Right atrium auricular region (tissue), 2 donors: Measurements from ENCODE around the gene EBF4. TPM values are rescaled to one million over a fixed set of nuclear protein-coding genes. Genes with fewer than 3 reads are reported as not detected.

Source experiments
- DNase-seq: peaks from one replicate; pipeline ENCODE4 v3.0.0-alpha.2; 2019; ENCODE audit warnings: low spot score
- H3K27ac ChIP-seq, 2 donors: fragments of 200-600 bp; sonication (generic); 1 replicate in 1 of 2; 2 replicates in 1 of 2; pipeline ENCODE4 v1.5.1; 2016 to 2019
- H3K27me3 ChIP-seq, 2 donors: fragments of 200-600 bp; sonication (generic); one replicate each; pipeline versions ENCODE4 v1.5.1 to v1.6.0; 2017 to 2019
- H3K36me3 ChIP-seq: fragments of 200-600 bp; sonication (generic); one replicate; pipeline ENCODE4 v1.5.1; 2016
- H3K4me1 ChIP-seq, 2 donors: fragments of 200-600 bp; sonication (generic); one replicate each; pipeline versions ENCODE4 v1.5.1 to v1.6.0; 2017 to 2019
- H3K4me3 ChIP-seq, 2 donors: fragments of 200-600 bp; sonication (generic); 1 replicate in 1 of 2; 2 replicates in 1 of 2; pipeline ENCODE4 v1.5.1; 2017 to 2019; ENCODE audit warnings: mild to moderate bottlenecking in 1 of 2, moderate library complexity in 1 of 2
- H3K9me3 ChIP-seq, 2 donors: fragments of 200-600 bp; sonication (generic); one replicate each; pipeline ENCODE4 v1.5.1; 2019
- total RNA-seq, 2 donors: library from RNA; depleted of rRNA; stranded (reverse); fragments of >200 nt; gene quantifications; one replicate each; pipeline ENCODE4 v1.1.0, GENCODE V29; 2016
- TF ChIP-seq, protein P1 (sequence below), 2 donors: fragments of 200-600 bp; sonication (generic); IDR thresholded peaks; one replicate each; pipeline ENCODE4 v1.5.1; 2019; ENCODE audit warnings: antibody characterized with exemption in 2 of 2

EBF4 gene
- total RNA-seq, 2 donors from 2014 or later, result 2.5 to 8.5 TPM

DNA sequence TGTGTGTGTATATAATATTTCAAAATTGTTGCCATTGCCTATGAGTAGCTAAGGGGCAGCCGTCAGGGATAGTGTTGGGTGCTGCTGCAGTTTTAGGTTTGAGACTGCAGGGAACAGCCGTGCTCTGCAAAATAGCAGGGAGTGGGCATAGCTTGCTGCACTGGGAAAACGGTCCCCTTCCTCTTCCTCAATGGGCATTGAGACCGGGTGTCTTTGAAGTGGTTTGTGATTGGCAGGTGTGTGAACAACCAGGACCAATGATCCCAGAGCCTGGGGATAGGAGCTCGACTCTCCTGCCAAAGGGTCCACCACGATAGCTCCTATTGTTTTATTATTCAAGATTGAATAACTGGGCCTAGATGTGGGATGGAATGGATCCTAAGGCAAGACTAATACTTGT, 5.1 kb upstream of the EBF4 start:
- H3K27me3 ChIP-seq, result no peaks in the 10 kb centered on the region
- H3K9me3 ChIP-seq, result no peaks in the 10 kb centered on the region
- H3K4me3 ChIP-seq, result no peak overlapping the region
- DNase-seq, result no peak
- H3K4me1 ChIP-seq, result peaks cover 0 to 6% of the 10 kb centered on the region in 2 donors
- TF ChIP-seq, protein P1, sequence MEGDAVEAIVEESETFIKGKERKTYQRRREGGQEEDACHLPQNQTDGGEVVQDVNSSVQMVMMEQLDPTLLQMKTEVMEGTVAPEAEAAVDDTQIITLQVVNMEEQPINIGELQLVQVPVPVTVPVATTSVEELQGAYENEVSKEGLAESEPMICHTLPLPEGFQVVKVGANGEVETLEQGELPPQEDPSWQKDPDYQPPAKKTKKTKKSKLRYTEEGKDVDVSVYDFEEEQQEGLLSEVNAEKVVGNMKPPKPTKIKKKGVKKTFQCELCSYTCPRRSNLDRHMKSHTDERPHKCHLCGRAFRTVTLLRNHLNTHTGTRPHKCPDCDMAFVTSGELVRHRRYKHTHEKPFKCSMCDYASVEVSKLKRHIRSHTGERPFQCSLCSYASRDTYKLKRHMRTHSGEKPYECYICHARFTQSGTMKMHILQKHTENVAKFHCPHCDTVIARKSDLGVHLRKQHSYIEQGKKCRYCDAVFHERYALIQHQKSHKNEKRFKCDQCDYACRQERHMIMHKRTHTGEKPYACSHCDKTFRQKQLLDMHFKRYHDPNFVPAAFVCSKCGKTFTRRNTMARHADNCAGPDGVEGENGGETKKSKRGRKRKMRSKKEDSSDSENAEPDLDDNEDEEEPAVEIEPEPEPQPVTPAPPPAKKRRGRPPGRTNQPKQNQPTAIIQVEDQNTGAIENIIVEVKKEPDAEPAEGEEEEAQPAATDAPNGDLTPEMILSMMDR (IDR thresholded peaks at IDR 0.05), result no peak
- no peaks in the 10 kb centered on the region for H3K36me3 ChIP-seq
- H3K27ac ChIP-seq, result no peak overlapping the region

DNA sequence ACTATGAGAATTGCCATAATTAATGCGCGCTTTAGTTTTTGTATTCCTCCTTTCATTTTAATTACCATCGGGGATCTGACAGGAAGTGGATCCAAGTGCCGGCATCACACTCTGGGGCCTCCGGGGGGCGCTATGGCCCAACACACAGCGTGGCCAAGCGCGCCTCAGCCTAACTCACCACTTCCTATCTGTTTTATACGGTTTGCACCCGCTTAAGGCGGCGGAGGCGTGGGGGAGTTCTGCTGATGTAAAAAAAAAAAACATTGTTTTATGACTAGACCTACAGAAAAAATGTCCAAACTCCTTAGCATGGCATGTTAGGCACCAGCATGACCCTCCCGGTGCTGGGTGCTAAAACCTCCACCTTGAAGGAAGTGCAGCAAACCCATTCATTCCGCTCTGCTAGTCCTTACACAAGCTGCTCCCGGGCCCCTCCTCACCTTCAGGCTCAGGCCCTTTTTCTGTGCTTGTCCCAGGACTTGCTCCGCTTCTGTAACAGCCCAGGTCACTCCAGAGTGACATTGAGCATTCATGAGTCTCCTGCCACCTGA, 4.5 kb upstream of the EBF4 start:
- Histone ChIP-seq H3K4me1 (peaks cover 0 to 6% of the 10 kb centered on the region in 2 donors), H3K36me3 (no peaks in the 10 kb centered on the region), H3K9me3 (no peaks in the 10 kb centered on the region), H3K4me3 (no peak overlapping the region), H3K27ac (no peak overlapping the region), H3K27me3 (no peaks in the 10 kb centered on the region)
- no peak for DNase-seq
- TF ChIP-seq, protein P1 (IDR thresholded peaks at IDR 0.05), result peak; percentile 40 to 63

DNA sequence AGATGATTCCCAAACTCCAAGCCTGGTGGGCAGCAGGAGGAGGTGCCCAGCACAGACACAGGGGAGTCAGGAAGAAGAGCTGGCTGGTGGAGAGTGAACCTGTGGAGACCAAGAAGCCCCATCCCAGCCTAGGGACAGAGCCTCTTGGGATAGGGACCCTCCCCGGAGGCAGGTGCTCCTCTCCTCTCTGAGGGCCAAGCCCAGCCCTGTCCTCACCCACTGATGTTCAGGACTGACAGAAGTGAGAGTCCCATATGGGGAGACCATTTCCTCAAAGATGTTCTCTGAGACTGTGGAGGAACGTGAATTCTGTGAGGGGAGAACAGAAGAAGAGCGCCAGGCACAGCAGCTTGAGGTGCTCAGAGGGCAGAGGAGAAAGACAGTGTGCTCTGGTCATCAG, 2.4 kb upstream of the EBF4 start:
- Histone ChIP-seq H3K4me1 (peaks cover 0 to 13% of the 10 kb centered on the region in 2 donors), H3K36me3 (no peaks in the 10 kb centered on the region), H3K4me3 (no peak overlapping the region), H3K27ac (no peak overlapping the region), H3K9me3 (no peaks in the 10 kb centered on the region), H3K27me3 (no peaks in the 10 kb centered on the region)
- DNase-seq, result no peak
- TF ChIP-seq, protein P1 (IDR thresholded peaks at IDR 0.05), result no peak

DNA sequence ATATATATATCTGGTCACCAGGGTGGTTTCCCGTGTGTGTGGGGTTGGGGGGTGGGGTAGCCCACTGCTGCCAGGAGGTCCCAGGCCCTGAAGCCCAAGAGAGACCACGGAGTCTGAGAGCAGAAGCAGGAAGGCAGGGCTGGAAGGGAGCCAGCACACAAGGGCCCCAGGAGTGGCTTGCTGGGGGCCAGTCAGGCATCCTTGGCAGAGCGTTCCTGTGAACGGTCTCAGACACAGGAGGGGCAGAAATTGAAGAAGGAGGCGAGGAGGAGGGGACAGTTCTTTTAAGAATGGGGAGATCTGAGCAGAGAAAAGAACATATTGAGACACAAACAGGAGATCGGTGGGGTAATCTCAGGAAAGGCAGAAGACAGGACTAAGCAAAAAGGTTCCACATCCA, 1.9 kb upstream of the EBF4 start:
- peaks cover 0 to 13% of the 10 kb centered on the region in 2 donors for H3K4me1 ChIP-seq
- no peak for DNase-seq
- H3K27ac ChIP-seq, result no peak overlapping the region
- no peaks in the 10 kb centered on the region for H3K27me3 ChIP-seq
- TF ChIP-seq, protein P1 (IDR thresholded peaks at IDR 0.05), result no peak
- no peak overlapping the region for H3K4me3 ChIP-seq
- H3K36me3 ChIP-seq, result no peaks in the 10 kb centered on the region
- H3K9me3 ChIP-seq, result no peaks in the 10 kb centered on the region

DNA sequence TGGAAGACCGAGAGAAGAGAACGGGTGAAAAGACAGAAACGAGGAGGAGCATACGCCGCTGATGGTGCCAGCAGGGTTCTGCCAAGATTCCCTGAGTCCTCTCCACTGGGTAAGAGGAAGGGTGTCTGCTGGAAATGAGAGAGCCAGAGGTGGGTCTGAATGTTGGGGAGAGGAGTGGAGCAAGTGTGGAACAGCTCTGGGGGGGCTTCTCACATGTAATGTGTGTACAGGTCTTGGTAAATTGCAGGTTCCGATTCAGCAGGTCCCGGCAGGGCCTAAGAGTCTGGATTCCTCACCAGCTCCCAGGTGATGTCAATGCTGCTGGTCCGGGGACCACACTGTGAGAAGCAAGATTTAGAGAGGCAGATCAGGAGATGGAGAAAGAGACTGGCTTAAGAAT, 1.5 kb upstream of the EBF4 start:
- Histone ChIP-seq H3K9me3 (no peaks in the 10 kb centered on the region), H3K27ac (no peak overlapping the region), H3K36me3 (no peaks in the 10 kb centered on the region), H3K27me3 (no peaks in the 10 kb centered on the region), H3K4me3 (no peak overlapping the region), H3K4me1 (peaks cover 0 to 13% of the 10 kb centered on the region in 2 donors)
- TF ChIP-seq, protein P1 (IDR thresholded peaks at IDR 0.05), result no peak
- no peak for DNase-seq

DNA sequence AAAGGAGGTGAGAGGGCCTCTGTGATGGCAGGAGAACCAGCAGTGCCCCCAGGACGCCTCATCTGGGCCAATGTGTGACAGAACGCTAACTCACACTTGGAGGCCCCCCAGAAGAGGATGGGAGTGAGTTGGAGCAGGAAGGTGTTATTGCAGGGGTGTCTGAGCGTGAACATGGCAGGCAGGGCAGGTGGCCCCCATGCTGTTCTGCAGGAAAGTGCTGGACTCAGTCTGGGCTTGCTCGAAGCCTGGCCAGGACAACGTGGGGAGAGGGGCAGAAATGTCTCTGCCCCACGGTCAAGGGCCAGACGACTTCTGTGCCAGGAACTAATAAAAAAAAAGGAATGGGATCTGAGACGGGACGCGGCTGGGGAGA, 931 bp upstream of the EBF4 start:
- DNase-seq, result no peak
- Histone ChIP-seq H3K4me3 (peak overlapping the region in 1 of 2 donors; percentile 61), H3K27me3 (no peaks in the 10 kb centered on the region), H3K9me3 (no peaks in the 10 kb centered on the region), H3K27ac (peak overlapping the region; percentile 73 to 75), H3K4me1 (peaks cover 0 to 13% of the 10 kb centered on the region in 2 donors), H3K36me3 (no peaks in the 10 kb centered on the region)
- TF ChIP-seq, protein P1 (IDR thresholded peaks at IDR 0.05), result no peak
